GM12873 (cell line): ENCODE data around the gene PRRX1.

Experiments used
- CTCF ChIP-seq: IDR thresholded peaks from 2 replicates; pipeline ENCODE4 v1.5.1; 2012; ENCODE audit warnings: low read depth, mild to moderate bottlenecking, moderate library complexity, low read length, control low read depth; ENCODE audit not compliant: insufficient read depth; ENCODE audit errors: missing control alignments

The PRRX1 gene

GRCh38 chr1:170660871-170661645 lies 2.9 kb upstream of the PRRX1 start:
- no peak for TF ChIP-seq CTCF

DNA sequence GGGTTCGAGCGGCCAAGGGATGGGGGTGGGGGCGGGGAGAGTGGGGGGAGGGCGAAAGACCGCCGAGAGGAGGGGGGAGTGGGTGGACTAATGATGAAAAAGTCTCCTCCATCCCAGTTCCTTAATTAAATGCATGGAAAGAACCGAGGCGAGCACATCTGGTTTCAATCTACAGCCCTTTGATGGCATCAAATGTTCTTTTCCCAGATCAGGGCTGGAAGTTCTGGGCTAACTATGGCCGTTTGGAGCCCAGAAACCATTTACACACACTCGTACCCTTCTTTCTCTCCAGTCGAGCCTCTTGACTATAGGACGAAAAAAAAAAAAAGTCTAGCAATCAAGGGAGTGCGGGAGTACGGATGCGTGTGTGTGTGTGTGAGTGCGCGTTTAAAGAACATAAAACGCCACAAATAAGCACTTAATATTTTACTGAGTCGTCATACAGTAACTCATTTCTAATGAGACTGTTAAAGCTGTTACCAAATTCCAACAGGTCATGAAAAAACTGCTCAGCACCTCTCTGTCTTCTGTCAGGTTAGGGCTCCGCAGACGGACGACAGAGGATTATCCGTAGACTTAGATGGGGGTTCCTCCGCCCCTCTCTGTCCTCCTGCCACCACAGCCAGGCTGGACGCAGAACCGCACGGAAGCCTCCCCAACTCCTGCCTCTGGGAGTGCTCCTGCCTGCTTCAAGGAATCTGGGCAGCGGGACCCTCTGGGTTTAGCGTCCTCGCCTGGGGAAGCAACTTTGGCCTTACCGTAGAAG lies 2.1 kb upstream of the PRRX1 start:
- no peak for TF ChIP-seq CTCF

DNA sequence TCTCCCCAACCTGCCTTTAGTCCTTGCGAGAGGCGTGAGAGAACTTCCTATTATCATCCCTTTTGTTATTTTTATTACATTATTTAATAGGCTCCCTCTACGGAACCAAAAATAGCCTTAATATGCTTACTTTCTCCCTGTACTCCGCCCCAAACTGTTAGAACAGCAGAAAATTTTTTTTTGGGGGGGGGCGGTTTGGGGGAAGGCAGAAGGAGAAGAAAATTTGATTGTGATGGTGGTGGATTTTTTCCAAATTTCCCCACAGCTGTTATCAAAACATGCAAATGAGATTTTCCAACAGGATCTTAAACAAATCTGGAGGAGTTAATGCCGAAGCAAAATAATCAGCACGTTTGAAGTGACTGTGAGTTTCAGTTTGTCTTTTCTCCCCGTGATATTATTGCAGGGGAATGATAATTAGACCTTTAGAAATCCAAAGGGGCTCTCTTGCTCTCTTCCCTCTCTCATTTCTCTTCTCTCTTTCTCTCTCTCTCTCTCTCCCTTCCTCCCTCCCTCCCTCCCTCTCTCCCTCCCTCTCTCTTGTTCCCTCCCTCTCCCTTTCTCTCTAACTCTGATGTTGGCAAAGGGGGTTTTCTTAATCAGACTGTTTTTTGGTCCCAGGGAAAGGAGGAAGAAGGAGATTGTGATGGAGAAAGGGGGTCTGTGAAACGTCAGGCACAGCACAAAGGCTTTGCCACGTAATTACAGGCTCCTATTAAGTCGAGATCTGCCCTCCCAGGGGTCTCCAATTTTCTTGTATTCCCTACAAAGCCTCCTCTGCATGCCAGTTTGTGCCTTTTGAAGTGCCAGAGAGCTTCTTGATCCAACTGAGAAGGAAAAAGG lies 1.1 kb upstream of the PRRX1 start:
- TF ChIP-seq CTCF = no peak

GRCh38 chr1:170663404-170664092 lies 383 bp upstream of the PRRX1 start:
- no peak for TF ChIP-seq CTCF

GRCh38 chr1:170664828-170665612 lies 1.1 kb downstream of the PRRX1 start:
- TF ChIP-seq CTCF = no peak

GRCh38 chr1:170665629-170666028 lies 1.7 kb downstream of the PRRX1 start:
- TF ChIP-seq CTCF = no peak
